MM.1S (cell line): ENCODE data around the gene SCARF1.
A peak's percentile ranks its signal among the peaks of the same experiment; 100 is the strongest.

ENCODE experiments used
- DNase-seq: peaks from one replicate; pipeline ENCODE4 v3.0.0-alpha.2; 2015
- H2AFZ ChIP-seq: fragments of 300-600 bp; sonication (generic); 2 replicates; pipeline ENCODE4 v1.6.0; 2016; ENCODE audit warnings: antibody characterized with exemption, low read length
- H3F3A ChIP-seq: fragments of 300-600 bp; sonication (generic); 2 replicates; pipeline ENCODE4 v1.6.1; 2016; ENCODE audit warnings: mild to moderate bottlenecking, antibody characterized with exemption, low read length, moderate library complexity, mixed read lengths; ENCODE audit not compliant: insufficient read depth
- H3K27ac ChIP-seq: fragments of 300-600 bp; sonication (generic); 2 replicates; pipeline ENCODE4 v1.5.1; 2016; ENCODE audit warnings: mild to moderate bottlenecking, low read length
- H3K27me3 ChIP-seq: fragments of 300-600 bp; sonication (generic); replicated peaks from 2 replicates; pipeline ENCODE4 v1.6.0; 2016; ENCODE audit warnings: low read length; ENCODE audit not compliant: insufficient read depth
- H3K36me3 ChIP-seq: fragments of 300-600 bp; sonication (generic); replicated peaks from 2 replicates; pipeline ENCODE4 v1.6.1; 2016; ENCODE audit warnings: mild to moderate bottlenecking, low read length, mixed read lengths; ENCODE audit not compliant: insufficient read depth
- H3K4me1 ChIP-seq: fragments of 300-600 bp; sonication (generic); 2 replicates; pipeline ENCODE4 v1.6.1; 2016; ENCODE audit warnings: low read length, mixed read lengths
- H3K4me2 ChIP-seq: fragments of 300-600 bp; sonication (generic); 2 replicates; pipeline ENCODE4 v1.6.0; 2016; ENCODE audit warnings: low read depth, low read length
- H3K4me3 ChIP-seq: fragments of 300-600 bp; sonication (generic); 2 replicates; pipeline ENCODE4 v1.5.1; 2016; ENCODE audit warnings: low read length, mixed read lengths
- H3K79me2 ChIP-seq: fragments of 300-600 bp; sonication (generic); 2 replicates; pipeline ENCODE4 v1.6.1; 2016; ENCODE audit warnings: mixed run types, low read length, mixed read lengths
- H3K9ac ChIP-seq: fragments of 300-600 bp; sonication (generic); 2 replicates; pipeline ENCODE4 v1.6.1; 2016; ENCODE audit warnings: low read length, mixed read lengths
- H3K9me2 ChIP-seq: fragments of 300-600 bp; sonication (generic); replicated peaks from 2 replicates; pipeline ENCODE4 v1.6.1; 2016; ENCODE audit warnings: mild to moderate bottlenecking, low read length, mixed read lengths; ENCODE audit not compliant: insufficient read depth
- H3K9me3 ChIP-seq: fragments of 300-600 bp; sonication (generic); replicated peaks from 2 replicates; pipeline ENCODE4 v1.6.1; 2016; ENCODE audit warnings: mild to moderate bottlenecking, low read length, mixed read lengths; ENCODE audit not compliant: insufficient read depth
- H4K20me1 ChIP-seq: fragments of 300-600 bp; sonication (generic); 2 replicates; pipeline ENCODE4 v1.6.1; 2016; ENCODE audit warnings: mild to moderate bottlenecking, low read length, moderate library complexity, mixed read lengths; ENCODE audit not compliant: insufficient read depth
- EZH2 ChIP-seq: fragments of 300-600 bp; sonication (generic); optimal IDR thresholded peaks from 2 replicates; pipeline ENCODE3; 2017; ENCODE audit warnings: low read depth, mild to moderate bottlenecking, antibody characterized with exemption, low read length, mixed read lengths
- EZH2phosphoT487 ChIP-seq: fragments of 300-600 bp; sonication (generic); IDR thresholded peaks from 2 replicates; pipeline ENCODE4 v1.6.1; 2018; ENCODE audit warnings: antibody characterized with exemption, low read length
- TF ChIP-seq, protein P1 (sequence below): fragments of 300-600 bp; sonication (generic); IDR thresholded peaks from 2 replicates; pipeline ENCODE4 v1.5.1; 2016; ENCODE audit warnings: antibody characterized with exemption, low read length, mixed read lengths

The SCARF1 gene

DNA sequence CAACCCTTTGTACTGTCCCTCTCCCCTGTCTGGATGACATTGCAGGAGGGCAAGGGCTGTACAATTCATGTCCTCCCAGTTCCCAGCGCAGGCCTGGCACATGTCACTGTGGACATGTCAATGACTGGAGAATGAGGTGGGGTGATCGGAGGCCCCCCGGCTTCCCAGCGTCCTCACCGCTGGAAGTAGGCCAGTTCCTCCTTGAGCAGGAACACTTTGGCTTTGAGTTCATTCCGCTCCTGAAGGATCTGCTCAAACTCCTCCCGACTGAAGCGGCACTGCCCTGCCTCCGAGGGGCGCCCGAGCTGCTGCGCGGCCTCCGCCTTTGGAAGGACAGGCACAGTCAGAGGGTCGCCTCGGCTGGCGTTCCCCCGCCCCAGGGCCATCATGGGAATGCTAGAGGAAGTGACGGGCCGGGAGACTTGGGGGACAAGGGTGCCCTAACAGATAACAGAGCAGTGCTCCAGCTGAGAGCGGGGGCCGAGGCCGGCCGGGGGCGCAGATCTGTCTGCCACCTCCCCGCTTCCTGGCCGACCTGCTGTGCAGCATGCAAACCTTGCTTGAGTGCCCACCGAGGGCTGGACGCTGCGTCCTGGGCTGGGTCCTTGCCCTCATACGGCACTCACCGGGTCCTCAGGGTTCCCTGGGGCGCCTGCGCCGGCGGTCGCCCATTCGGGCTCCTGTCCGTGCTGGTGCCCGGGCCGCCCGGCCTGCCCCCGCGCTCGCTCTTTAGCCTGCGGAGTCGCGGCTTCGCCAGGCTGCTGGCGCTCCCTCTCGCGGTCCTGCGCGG is 2.8 kb upstream of the SCARF1 start:
- Histone ChIP-seq H3K36me3 (no peaks in the 10 kb centered on the region; the same call in none of the 2 replicates), H3K9ac (peak overlapping the region; percentile 42; the same call in 1 of the 2 replicates)
- no peak for DNase-seq

DNA sequence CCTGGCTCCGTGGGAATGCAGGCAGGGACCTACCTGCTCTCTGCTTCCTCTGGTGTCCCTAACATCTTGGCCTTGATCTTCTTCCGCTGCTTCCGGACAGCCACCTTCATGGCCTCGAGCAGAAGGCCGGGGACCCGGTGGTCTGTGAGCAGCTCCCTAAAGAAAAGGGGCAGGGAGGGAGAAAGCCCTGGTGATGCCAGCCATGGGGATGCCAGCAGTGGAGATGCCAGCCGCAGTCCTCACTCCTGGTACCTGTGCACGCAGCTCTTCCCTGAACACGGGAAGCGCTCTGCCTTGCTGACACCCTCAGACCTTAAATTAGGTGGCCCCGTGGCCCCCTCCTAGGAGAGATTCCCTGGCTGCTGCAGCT is 2.3 kb upstream of the SCARF1 start:
- TF ChIP-seq, protein P1, sequence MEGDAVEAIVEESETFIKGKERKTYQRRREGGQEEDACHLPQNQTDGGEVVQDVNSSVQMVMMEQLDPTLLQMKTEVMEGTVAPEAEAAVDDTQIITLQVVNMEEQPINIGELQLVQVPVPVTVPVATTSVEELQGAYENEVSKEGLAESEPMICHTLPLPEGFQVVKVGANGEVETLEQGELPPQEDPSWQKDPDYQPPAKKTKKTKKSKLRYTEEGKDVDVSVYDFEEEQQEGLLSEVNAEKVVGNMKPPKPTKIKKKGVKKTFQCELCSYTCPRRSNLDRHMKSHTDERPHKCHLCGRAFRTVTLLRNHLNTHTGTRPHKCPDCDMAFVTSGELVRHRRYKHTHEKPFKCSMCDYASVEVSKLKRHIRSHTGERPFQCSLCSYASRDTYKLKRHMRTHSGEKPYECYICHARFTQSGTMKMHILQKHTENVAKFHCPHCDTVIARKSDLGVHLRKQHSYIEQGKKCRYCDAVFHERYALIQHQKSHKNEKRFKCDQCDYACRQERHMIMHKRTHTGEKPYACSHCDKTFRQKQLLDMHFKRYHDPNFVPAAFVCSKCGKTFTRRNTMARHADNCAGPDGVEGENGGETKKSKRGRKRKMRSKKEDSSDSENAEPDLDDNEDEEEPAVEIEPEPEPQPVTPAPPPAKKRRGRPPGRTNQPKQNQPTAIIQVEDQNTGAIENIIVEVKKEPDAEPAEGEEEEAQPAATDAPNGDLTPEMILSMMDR, result no peak
- no peak for TF ChIP-seq EZH2
- no peak for TF ChIP-seq EZH2phosphoT487
- peaks cover 28% of the 10 kb centered on the region for H3F3A ChIP-seq
- H3K9me2 ChIP-seq, result no peaks in the 10 kb centered on the region
- no peaks in the 10 kb centered on the region for H3K79me2 ChIP-seq
- no peaks in the 10 kb centered on the region for H4K20me1 ChIP-seq
- H3K4me1 ChIP-seq, result peaks cover 19% of the 10 kb centered on the region
- DNase-seq, result no peak
- H3K4me2 ChIP-seq, result no peak overlapping the region
- H3K9ac ChIP-seq, result no peak overlapping the region
- H3K4me3 ChIP-seq, result no peak overlapping the region
- H2AFZ ChIP-seq, result no peak overlapping the region
- H3K27ac ChIP-seq, result no peak overlapping the region
- no peaks in the 10 kb centered on the region; the same call in none of the 2 replicates for H3K36me3 ChIP-seq
- H3K27me3 ChIP-seq, result no peaks in the 10 kb centered on the region
- no peaks in the 10 kb centered on the region for H3K9me3 ChIP-seq

More for the DNA sequence above, 2.8 kb upstream of the SCARF1 start:
- peak overlapping the region; percentile 63 for H3K4me3 ChIP-seq
- H3K9me3 ChIP-seq, result no peaks in the 10 kb centered on the region
- peaks cover 19% of the 10 kb centered on the region for H3K4me1 ChIP-seq
- no peaks in the 10 kb centered on the region for H3K79me2 ChIP-seq
- peaks cover 27% of the 10 kb centered on the region for H3F3A ChIP-seq
- TF ChIP-seq, protein P1, result peak; percentile 75
- no peak for TF ChIP-seq EZH2phosphoT487
- no peak for TF ChIP-seq EZH2
- peak overlapping the region; percentile 99 for H3K4me2 ChIP-seq
- H4K20me1 ChIP-seq, result no peaks in the 10 kb centered on the region
- no peaks in the 10 kb centered on the region for H3K9me2 ChIP-seq
- no peak overlapping the region for H3K27ac ChIP-seq
- H2AFZ ChIP-seq, result peak overlapping the region; percentile 94
- no peaks in the 10 kb centered on the region for H3K27me3 ChIP-seq

DNA sequence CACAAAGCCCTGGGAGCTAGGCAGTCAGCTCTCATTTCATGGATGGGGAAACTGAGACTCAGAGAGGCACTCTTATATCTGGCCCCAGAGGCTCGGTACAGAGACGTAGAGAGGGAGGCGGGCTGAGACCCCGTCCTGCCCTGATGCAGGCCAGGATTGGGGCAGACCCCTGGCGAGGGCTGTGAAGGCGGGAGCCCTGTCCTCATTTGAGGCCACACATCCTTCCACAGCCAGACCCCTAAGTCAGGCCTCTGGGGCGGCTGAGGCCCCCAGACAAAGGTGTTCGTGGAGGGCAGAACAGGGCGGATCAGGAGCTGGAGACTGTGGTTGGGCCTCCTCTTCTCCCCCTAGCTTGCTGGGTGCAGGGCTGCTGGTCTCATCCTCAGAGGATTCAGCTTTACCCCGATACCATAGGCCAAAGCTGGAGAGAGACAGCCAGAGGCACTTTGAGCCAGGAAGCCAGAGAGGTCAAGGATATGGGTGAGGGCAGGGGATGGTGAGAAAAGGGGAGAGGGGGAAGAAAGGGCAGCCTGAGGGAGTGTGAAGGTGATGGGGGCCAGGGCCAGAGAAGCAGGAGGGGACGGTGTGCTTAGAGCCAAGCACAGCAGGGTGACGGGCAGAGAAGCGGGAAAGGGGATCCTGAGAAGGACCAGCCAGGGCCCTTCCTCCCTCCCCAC is 805 bp upstream of the SCARF1 start:
- H3K9me3 ChIP-seq, result no peaks in the 10 kb centered on the region
- H3K9me2 ChIP-seq, result no peaks in the 10 kb centered on the region
- TF ChIP-seq, protein P1, result no peak
- TF ChIP-seq EZH2phosphoT487 (no peak), EZH2 (no peak)
- no peaks in the 10 kb centered on the region for H3K79me2 ChIP-seq
- no peak overlapping the region for H2AFZ ChIP-seq
- no peak overlapping the region for H3K27ac ChIP-seq
- H4K20me1 ChIP-seq, result no peaks in the 10 kb centered on the region
- DNase-seq, result no peak
- no peak overlapping the region for H3K4me2 ChIP-seq
- H3K9ac ChIP-seq, result no peak overlapping the region
- H3F3A ChIP-seq, result peaks cover 26% of the 10 kb centered on the region
- H3K36me3 ChIP-seq, result no peaks in the 10 kb centered on the region; the same call in 1 of the 2 replicates
- H3K4me3 ChIP-seq, result no peak overlapping the region
- H3K27me3 ChIP-seq, result no peaks in the 10 kb centered on the region
- peaks cover 19% of the 10 kb centered on the region for H3K4me1 ChIP-seq
